ENCODE data around the gene IQSEC1. TPM values are rescaled to one million over a fixed set of nuclear protein-coding genes. Genes with fewer than 3 reads are reported as not detected.

Gene IQSEC1
- total RNA-seq, 4 donors from 2014 or later = 24.0 to 43.0 (median 31.8) TPM

DNA sequence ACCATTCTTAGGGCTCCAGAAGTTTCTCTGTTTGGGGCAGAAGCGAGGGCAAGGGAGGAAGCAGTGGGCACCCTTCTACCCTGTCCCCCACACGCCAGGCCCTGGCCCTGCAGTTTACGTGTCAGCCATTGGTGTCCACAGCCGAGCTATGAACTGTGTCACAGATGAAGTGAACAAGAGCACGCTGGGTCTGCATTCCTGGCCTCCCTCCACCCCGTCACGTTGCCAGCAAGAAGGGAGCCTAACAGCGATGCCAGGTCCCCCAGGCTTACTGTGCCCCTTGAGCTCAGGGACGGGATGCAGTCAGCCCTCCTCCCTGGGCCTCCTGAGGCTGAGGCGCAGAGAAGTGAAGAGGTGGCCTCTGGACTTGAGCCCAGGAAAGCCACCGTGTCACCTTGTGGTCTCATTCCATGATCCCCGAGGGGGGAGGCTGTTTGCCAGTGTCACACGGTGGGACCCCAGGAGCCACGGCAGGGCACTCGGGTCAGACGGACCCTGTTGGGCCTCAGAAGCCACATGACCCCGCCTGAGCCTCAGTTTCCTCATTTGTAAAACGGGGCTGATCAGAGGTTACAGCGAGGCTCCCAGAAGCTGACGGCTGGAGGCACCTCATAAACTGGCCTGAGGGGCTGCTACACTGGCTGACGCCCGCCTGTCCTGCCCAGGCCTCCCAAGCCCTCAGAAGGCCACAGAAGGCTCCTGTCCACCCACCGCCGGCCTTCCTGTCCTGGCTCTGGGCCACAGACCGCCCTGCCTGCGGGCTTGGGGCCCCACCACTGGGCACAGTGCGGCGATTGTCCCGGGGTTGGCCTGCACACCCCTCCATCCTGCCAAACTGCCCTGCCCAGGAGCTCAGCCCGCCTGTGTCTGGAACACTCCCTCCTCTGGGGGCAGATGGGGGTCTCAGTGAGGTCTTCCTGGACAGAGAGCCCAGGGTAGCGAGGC is 18.6 kb downstream of the IQSEC1 start:
- in situ Hi-C loops (cut with MboI; ENCODE audit: low pct_ligation_motif_present in 1 of 4, low pct_unique_long_range_greater_than_20kb in 1 of 4, low sequenced_read_pairs in 3 of 4) (no loop called here), intact Hi-C loops (cut with DNase I; ENCODE audit: low total_unique reads) (no loop called here)

DNA sequence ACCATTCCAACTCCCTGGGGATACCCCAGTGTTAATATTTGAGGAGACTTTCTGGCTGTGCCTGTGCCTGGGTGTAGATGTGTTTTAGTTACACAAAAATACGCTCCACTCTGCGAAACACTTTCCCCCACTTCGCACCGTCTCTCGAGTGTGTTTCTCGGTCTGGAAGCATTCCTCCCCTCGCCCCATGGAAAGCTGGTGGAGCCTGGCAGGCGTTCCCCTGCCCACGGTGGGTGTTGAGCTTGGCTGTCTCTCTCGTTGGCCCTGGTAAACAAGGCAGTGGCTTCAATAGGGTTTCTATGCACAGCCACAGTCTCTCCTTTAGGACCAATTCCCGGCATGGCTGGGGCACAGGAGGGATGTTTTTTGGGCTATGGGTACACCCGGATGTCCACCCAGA is 19.3 kb downstream of the IQSEC1 start:
- intact Hi-C loops (cut with DNase I; ENCODE audit: low total_unique reads) (no loop called here), in situ Hi-C loops (cut with MboI; ENCODE audit: low pct_ligation_motif_present in 1 of 4, low pct_unique_long_range_greater_than_20kb in 1 of 4, low sequenced_read_pairs in 3 of 4) (no loop called here)
- H3K27ac ChIP-seq = no peak overlapping the region
- no peaks in the 10 kb centered on the region for H3K9me3 ChIP-seq
- no peaks in the 10 kb centered on the region for H3K4me1 ChIP-seq
- WGBS, 2 donors (ENCODE audit: low coverage in 1 of 2) = 87% methylated on average over 12 of the region's 12 CpGs; no CpG with 5 or more reads in 1 of the 2 donors
- H3K36me3 ChIP-seq = no peaks in the 10 kb centered on the region
- no peak for DNase-seq
- TF ChIP-seq, protein P1, sequence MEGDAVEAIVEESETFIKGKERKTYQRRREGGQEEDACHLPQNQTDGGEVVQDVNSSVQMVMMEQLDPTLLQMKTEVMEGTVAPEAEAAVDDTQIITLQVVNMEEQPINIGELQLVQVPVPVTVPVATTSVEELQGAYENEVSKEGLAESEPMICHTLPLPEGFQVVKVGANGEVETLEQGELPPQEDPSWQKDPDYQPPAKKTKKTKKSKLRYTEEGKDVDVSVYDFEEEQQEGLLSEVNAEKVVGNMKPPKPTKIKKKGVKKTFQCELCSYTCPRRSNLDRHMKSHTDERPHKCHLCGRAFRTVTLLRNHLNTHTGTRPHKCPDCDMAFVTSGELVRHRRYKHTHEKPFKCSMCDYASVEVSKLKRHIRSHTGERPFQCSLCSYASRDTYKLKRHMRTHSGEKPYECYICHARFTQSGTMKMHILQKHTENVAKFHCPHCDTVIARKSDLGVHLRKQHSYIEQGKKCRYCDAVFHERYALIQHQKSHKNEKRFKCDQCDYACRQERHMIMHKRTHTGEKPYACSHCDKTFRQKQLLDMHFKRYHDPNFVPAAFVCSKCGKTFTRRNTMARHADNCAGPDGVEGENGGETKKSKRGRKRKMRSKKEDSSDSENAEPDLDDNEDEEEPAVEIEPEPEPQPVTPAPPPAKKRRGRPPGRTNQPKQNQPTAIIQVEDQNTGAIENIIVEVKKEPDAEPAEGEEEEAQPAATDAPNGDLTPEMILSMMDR (IDR thresholded peaks at IDR 0.05) = no peak
- TF ChIP-seq EP300 (IDR thresholded peaks at IDR 0.05; ENCODE audit: low read depth) = no peak
- no peak for TF ChIP-seq POLR2A (IDR thresholded peaks at IDR 0.05)
- TF ChIP-seq POLR2AphosphoS5 (IDR thresholded peaks at IDR 0.05) = no peak
- H3K27me3 ChIP-seq = no peaks in the 10 kb centered on the region
- H3K4me3 ChIP-seq = no peak overlapping the region

More for the DNA sequence above, 18.6 kb downstream of the IQSEC1 start:
- TF ChIP-seq EP300 (IDR thresholded peaks at IDR 0.05; ENCODE audit: low read depth) = no peak
- TF ChIP-seq POLR2A (IDR thresholded peaks at IDR 0.05) = no peak
- TF ChIP-seq POLR2AphosphoS5 (IDR thresholded peaks at IDR 0.05) = no peak
- TF ChIP-seq, protein P1 (IDR thresholded peaks at IDR 0.05) = no peak
- H3K27ac ChIP-seq = no peak overlapping the region
- no peak for DNase-seq
- H3K9me3 ChIP-seq = no peaks in the 10 kb centered on the region
- 79% methylated on average over 29 of the region's 31 CpGs; no CpG with 5 or more reads in 1 of the 2 donors for WGBS, 2 donors (ENCODE audit: low coverage in 1 of 2)
- no peaks in the 10 kb centered on the region for H3K36me3 ChIP-seq
- no peaks in the 10 kb centered on the region for H3K27me3 ChIP-seq
- H3K4me1 ChIP-seq = no peaks in the 10 kb centered on the region
- H3K4me3 ChIP-seq = no peak overlapping the region

GRCh38 chr3:13053420-13053819 is 19.8 kb downstream of the IQSEC1 start:
- Histone ChIP-seq H3K27me3 (no peaks in the 10 kb centered on the region), H3K4me3 (no peak overlapping the region), H3K4me1 (no peaks in the 10 kb centered on the region), H3K9me3 (no peaks in the 10 kb centered on the region), H3K36me3 (no peaks in the 10 kb centered on the region), H3K27ac (no peak overlapping the region)
- WGBS, 2 donors (ENCODE audit: low coverage in 1 of 2) = 53 to 100% methylated on average over 1 to 8 of the region's 8 CpGs
- intact Hi-C loops (cut with DNase I; ENCODE audit: low total_unique reads) = no loop called here
- in situ Hi-C loops (cut with MboI; ENCODE audit: low pct_ligation_motif_present in 1 of 4, low pct_unique_long_range_greater_than_20kb in 1 of 4, low sequenced_read_pairs in 3 of 4) = no loop called here
- no peak for DNase-seq
- no peak for TF ChIP-seq POLR2AphosphoS5 (IDR thresholded peaks at IDR 0.05)
- TF ChIP-seq, protein P1 (IDR thresholded peaks at IDR 0.05) = no peak

DNA sequence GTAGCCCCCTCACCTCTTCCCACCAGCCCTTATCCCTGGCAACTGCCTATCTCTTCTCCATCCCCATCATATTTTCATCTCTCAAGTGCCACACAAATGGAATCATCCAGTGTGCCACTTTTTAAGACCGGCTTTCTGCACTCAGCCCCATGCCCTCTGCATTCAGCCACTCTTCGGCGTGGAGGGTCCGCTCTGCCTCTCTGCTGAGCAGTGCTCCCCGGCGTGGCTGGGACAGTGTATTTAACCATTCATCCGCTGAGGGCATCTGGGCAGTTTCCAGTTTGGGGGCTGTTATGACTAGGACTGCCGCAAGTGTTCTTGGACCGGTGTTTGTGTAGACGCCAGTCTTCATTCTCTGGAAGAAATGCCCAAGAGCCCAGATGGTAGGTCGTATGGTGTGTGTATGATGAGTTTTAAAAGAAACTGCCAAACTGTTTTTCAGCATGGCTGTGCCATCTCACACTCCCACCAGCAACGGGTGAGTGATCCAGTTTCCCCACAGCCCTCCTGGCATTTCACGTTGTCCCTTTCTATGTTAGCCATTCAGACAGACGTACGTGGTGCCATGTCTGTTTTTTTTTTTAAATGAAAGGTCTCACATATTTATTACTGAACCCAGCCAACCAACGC is 20.9 kb downstream of the IQSEC1 start:
- in situ Hi-C loops (cut with MboI; ENCODE audit: low pct_ligation_motif_present in 1 of 4, low pct_unique_long_range_greater_than_20kb in 1 of 4, low sequenced_read_pairs in 3 of 4) (no loop called here), intact Hi-C loops (cut with DNase I; ENCODE audit: low total_unique reads) (no loop called here)
- TF ChIP-seq, protein P1 (IDR thresholded peaks at IDR 0.05) = no peak
- no peak for TF ChIP-seq EP300 (IDR thresholded peaks at IDR 0.05; ENCODE audit: low read depth)
- DNase-seq = no peak
- Histone ChIP-seq H3K27ac (no peak overlapping the region), H3K27me3 (no peaks in the 10 kb centered on the region), H3K36me3 (no peaks in the 10 kb centered on the region), H3K9me3 (no peaks in the 10 kb centered on the region), H3K4me1 (no peaks in the 10 kb centered on the region), H3K4me3 (no peak overlapping the region)
- WGBS, 2 donors (ENCODE audit: low coverage in 1 of 2) = 84 to 91% methylated on average over 4 to 16 of the region's 16 CpGs

Measured in transverse colon (tissue), 4 donors.